ENCODE data around the gene MED29. TPM values are rescaled to one million over a fixed set of nuclear protein-coding genes. Genes with fewer than 3 reads are reported as not detected.
A peak's percentile ranks its signal among the peaks of the same experiment; 100 is the strongest.

MED29 gene
- total and polyA plus RNA-seq, 2 of the 4 experiments (the other 2 are of a cell fraction): 17.6 to 28.8 TPM

DNA sequence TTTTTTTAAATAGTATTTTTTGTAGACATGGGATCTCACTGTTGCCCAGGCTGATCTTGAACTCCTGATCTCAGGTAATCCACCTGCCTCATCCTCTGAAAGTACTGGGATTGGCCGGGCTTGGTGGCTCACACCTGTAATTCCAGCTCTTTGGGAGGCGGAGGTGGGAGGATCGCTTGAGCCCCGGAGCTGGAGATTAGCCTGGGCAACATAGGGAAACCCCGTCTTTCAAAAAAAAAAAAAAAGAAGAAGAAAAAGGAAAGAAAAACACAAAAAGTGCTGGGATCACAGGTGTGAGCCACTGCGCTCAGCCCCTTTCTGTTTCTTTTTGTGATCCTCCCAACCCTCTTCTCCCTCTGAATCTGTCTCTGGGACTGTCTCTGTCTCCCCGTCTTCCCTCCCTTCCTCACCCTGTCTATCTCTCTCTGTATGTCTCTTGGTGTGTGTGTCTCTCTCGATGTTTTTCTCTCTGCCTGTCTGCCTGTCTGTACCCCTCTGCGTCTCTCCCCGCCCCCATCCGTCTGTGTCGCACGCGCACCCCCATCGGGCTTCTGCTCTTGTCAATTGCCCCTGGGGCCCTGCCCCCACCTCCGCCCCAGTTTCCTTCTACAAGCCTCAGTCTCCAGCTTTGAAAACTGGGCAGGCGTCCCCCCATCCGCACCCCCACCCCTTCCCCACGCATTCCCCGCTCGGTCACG is 14.9 kb downstream of the MED29 start (continued):
- TF ChIP-seq USF2 (IDR thresholded peaks at IDR 0.05; ENCODE audit: low read depth, low read length): no peak

- TSS peak; percentile 71 for BruUV-seq (replicated peaks)
- peak within 1 kb of the TSS; percentile 84 for H2AFZ ChIP-seq (replicated peaks; ENCODE audit: low read length, poor library complexity)
- peaks cover 15% of the 10 kb centered on the region for H3K36me3 ChIP-seq (ENCODE audit: control insufficient read depth, insufficient read depth, low read length)
- peak within 1 kb of the TSS; percentile 90 for H2BK120ac ChIP-seq (ENCODE audit: low read depth, low read length)
- H4K5ac ChIP-seq (ENCODE audit: low read depth, low read length): peak within 1 kb of the TSS; percentile 86
- peak within 1 kb of the TSS; percentile 98 for H3K14ac ChIP-seq (replicated peaks; ENCODE audit: low read depth, low read length)
- H3K4ac ChIP-seq (ENCODE audit: low read depth, low read length): peak within 1 kb of the TSS; percentile 95
- ChIA-PET POLR2A (ENCODE audit: unreplicated experiment) (interaction anchor here (0.6 to 1.9 kb wide), 4 partner anchors 9 to 29 kb away, joined by 3 to 14 read pairs (median 4); partner anchors contain the start of genes MED29, PAF1 and RPS16), CTCF (no interaction called here)
- in situ Hi-C loops (cut with MboI; ENCODE audit: low sequenced_read_pairs): no loop called here
- peak within 1 kb of the TSS; percentile 91 for H2AK5ac ChIP-seq (ENCODE audit: low read depth, low read length)
- peak within 1 kb of the TSS; percentile 82; the same call in 2 of the 3 replicates for H2BK15ac ChIP-seq (ENCODE audit: low read depth, low read length)
- peaks cover 31% of the 10 kb centered on the region for H4K20me1 ChIP-seq (ENCODE audit: insufficient read depth, low read length)
- ATAC-seq (ENCODE audit: low read depth) (peak; percentile 19), DNase-seq (peak; percentile 83)
- peak within 1 kb of the TSS; percentile 94 for H3K23ac ChIP-seq (ENCODE audit: low read depth, low read length)
- H2AK9ac ChIP-seq (replicated peaks; ENCODE audit: low read depth, low read length, poor library complexity): peak within 1 kb of the TSS; percentile 98
- H3K56ac ChIP-seq (ENCODE audit: extremely low read depth, insufficient read depth, low read length): peak within 1 kb of the TSS; percentile 47
- intact Hi-C loops (cut with micrococcal nuclease): no loop called here
- H3K79me1 ChIP-seq (ENCODE audit: low read depth in 1 of 2, low read length in 2 of 2): peaks cover 0 to 37% of the 10 kb centered on the region in 2 experiments; a peak in 2 of 4 replicates
- H3K4me3 ChIP-seq (ENCODE audit: insufficient read depth, low read depth, low read length): peak within 1 kb of the TSS; percentile 68
- peak within 1 kb of the TSS; percentile 91 for H4K91ac ChIP-seq (ENCODE audit: insufficient read depth, low read depth, low read length)
- H3K27ac ChIP-seq (ENCODE audit: insufficient read depth, low read length): peak within 1 kb of the TSS; percentile 92
- peak within 1 kb of the TSS; percentile 64; the same call in 1 of the 2 replicates for H2BK20ac ChIP-seq (ENCODE audit: low read depth, low read length)
- 4% methylated on average over 10 of the region's 56 CpGs; no CpG with 5 or more reads in 1 of the 2 experiments for WGBS, 2 experiments (ENCODE audit: extremely low coverage in 2 of 2, insufficient read length in 1 of 2)
- H3K27me3 ChIP-seq (ENCODE audit: control insufficient read depth, insufficient read depth, low read length): no peaks in the 10 kb centered on the region
- H3K18ac ChIP-seq (ENCODE audit: low read depth, low read length): peak within 1 kb of the TSS; percentile 94
- H3K9me1 ChIP-seq (ENCODE audit: insufficient read depth, low read length): peaks cover 6% of the 10 kb centered on the region
- H3K4me2 ChIP-seq (ENCODE audit: low read depth, low read length): peak within 1 kb of the TSS; percentile 93
- peaks cover 31% of the 10 kb centered on the region for H3K4me1 ChIP-seq (ENCODE audit: control insufficient read depth, insufficient read depth, low read length)
- H2BK5ac ChIP-seq (ENCODE audit: low read depth, low read length, poor library complexity, severe bottlenecking): peak within 1 kb of the TSS; percentile 91
- peak within 1 kb of the TSS; percentile 93 for H3K9ac ChIP-seq (ENCODE audit: low read depth, low read length)
- no peaks in the 10 kb centered on the region for H3K9me3 ChIP-seq (ENCODE audit: control insufficient read depth, insufficient read depth, low read length)
- H4K8ac ChIP-seq (ENCODE audit: low read depth in 2 of 2, low read length in 2 of 2): peak within 1 kb of the TSS; percentile 59 to 64; a peak in 3 of 4 replicates
- dilution Hi-C loops (cut with HindIII; ENCODE audit: low sequenced_read_pairs, unreplicated experiment): no loop called here
- TF ChIP-seq CTCF (conservative IDR thresholded peaks at IDR 0.05; ENCODE audit: low read depth, low read length) (no peak), FOS (IDR thresholded peaks at IDR 0.05; ENCODE audit: low read depth, low read length) (no peak), MAZ (IDR thresholded peaks at IDR 0.05; ENCODE audit: borderline replicate concordance, low read depth, low read length) (peak; percentile 75), RCOR1 (IDR thresholded peaks at IDR 0.05; ENCODE audit: insufficient replicate concordance, low read length) (peak; percentile 35), CHD1 (IDR thresholded peaks at IDR 0.05; ENCODE audit: low read depth, low read length) (peak; percentile 99), NFE2L2 (IDR thresholded peaks at IDR 0.05; ENCODE audit: low read depth, low read length) (peak; percentile 25; the same call in 1 of the 2 replicates), RAD21 (IDR thresholded peaks at IDR 0.05; ENCODE audit: low read length) (no peak), POLR2A (IDR thresholded peaks at IDR 0.05; ENCODE audit: low read depth, low read length) (peak; percentile 98)
- TF ChIP-seq, protein P1, sequence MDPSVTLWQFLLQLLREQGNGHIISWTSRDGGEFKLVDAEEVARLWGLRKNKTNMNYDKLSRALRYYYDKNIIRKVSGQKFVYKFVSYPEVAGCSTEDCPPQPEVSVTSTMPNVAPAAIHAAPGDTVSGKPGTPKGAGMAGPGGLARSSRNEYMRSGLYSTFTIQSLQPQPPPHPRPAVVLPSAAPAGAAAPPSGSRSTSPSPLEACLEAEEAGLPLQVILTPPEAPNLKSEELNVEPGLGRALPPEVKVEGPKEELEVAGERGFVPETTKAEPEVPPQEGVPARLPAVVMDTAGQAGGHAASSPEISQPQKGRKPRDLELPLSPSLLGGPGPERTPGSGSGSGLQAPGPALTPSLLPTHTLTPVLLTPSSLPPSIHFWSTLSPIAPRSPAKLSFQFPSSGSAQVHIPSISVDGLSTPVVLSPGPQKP (IDR thresholded peaks at IDR 0.05; ENCODE audit: borderline replicate concordance, low read depth, low read length): no peak
These were observed 15.7 kb downstream of the MED29 start, which contains the start of gene ZFP36 for GRCh38 chr19:39406656-39407409. Gene ZFP36, plus strand, starts transcription at chr19:39406847. Its CDS starts 58 bp downstream, at chr19:39406905.
